K562 (cell line): ENCODE data around the gene SELENOK. TPM values are rescaled to one million over a fixed set of nuclear protein-coding genes. Genes with fewer than 3 reads are reported as not detected.

Source experiments
- HIVEP1 ChIP-seq: fragments of 250-450 bp; sonication (Bioruptor Pico); IDR thresholded peaks from 2 replicates; pipeline ENCODE4 v1.4.0; 2020; ENCODE audit warnings: mild to moderate bottlenecking
- KAT8 ChIP-seq: fragments of 450-650 bp; IDR thresholded peaks from 2 replicates; pipeline ENCODE4 v1.6.1; 2016; ENCODE audit warnings: low read depth, mild to moderate bottlenecking
- MYC ChIP-seq, 2 experiments: fragments of 250-450 bp in 1 of 2; sonication (Bioruptor Pico) in 1 of 2; IDR thresholded peaks; 2 replicates each; pipeline versions ENCODE4 v1.5.1 to v1.6.1; 2012 to 2021; ENCODE audit warnings: low read depth in 2 of 2, borderline replicate concordance in 1 of 2, improper control_type of control experiment in 1 of 2, low read length in 1 of 2, mild to moderate bottlenecking in 1 of 2, moderate library complexity in 1 of 2
- RBM34 ChIP-seq: fragments of 200-400 bp; formaldehyde crosslinking; IDR thresholded peaks from 2 replicates; pipeline ENCODE4 v1.6.1; 2018; ENCODE audit warnings: low read length, borderline replicate concordance; ENCODE audit not compliant: insufficient read depth
- SETDB1 ChIP-seq: IDR thresholded peaks from one replicate; pipeline ENCODE4 v1.6.1; 2012; ENCODE audit warnings: low read length, control low read depth, inconsistent platforms
- SREBF1 ChIP-seq: fragments of 150-350 bp; IDR thresholded peaks from 2 replicates; pipeline ENCODE4 v1.6.1; 2014; ENCODE audit warnings: antibody characterized with exemption, low read depth, low read length, borderline replicate concordance
- ZNF217 ChIP-seq: sonication (generic); formaldehyde crosslinking; IDR thresholded peaks from 2 replicates; pipeline ENCODE4 v1.8.0; 2022; ENCODE audit warnings: mild to moderate bottlenecking, missing genetic modification reagents
- polyA plus RNA-seq, 8 experiments: library from polyadenylated mRNA; depleted of rRNA in 4 of 8; stranded (reverse) in 5 of 8; unstranded in 3 of 8; fragments of >200 nt; fragmentation: Nextera tagmentation in 2 of 8; fragmentation: Illumina TruSeq in 1 of 8; extraction: Ambion mirVana in 2 of 8; extraction: Trizol in 1 of 8; gene quantifications; 2 replicates each; pipeline versions ENCODE4 v1.2.1 to v1.2.3, GENCODE V29; 2011 to 2014; ENCODE audit warnings: inconsistent platforms in 1 of 8, missing spikeins in 1 of 8
- total RNA-seq, 7 experiments: library from RNA; depleted of rRNA in 6 of 7; stranded (reverse); fragments of >200 nt in 6 of 7; fragmentation: Illumina TruSeq in 2 of 7; extraction: Trizol in 2 of 7; gene quantifications; 2 replicates each; pipeline versions ENCODE4 v1.2.1 to v1.2.3, GENCODE V29; 2011 to 2021; ENCODE audit warnings: low replicate concordance in 1 of 7
- TF ChIP-seq, protein P1 (sequence below): sonication (generic); formaldehyde crosslinking; IDR thresholded peaks from 2 replicates; pipeline ENCODE4 v1.8.1; 2023; ENCODE audit warnings: mild to moderate bottlenecking, missing genetic modification reagents
- TF ChIP-seq, protein P2 (sequence below): IDR thresholded peaks from 3 replicates; pipeline ENCODE4 v1.6.1; 2011; ENCODE audit warnings: borderline replicate concordance, mild to moderate bottlenecking, moderate library complexity; ENCODE audit not compliant: insufficient read length; ENCODE audit errors: extremely low read depth

The SELENOK gene
- total and polyA plus RNA-seq, 9 of the 15 experiments (the other 6 are each of a cell fraction or from before 2014, with no cell fraction given) = 18.3 to 164 (median 34.8) TPM

DNA sequence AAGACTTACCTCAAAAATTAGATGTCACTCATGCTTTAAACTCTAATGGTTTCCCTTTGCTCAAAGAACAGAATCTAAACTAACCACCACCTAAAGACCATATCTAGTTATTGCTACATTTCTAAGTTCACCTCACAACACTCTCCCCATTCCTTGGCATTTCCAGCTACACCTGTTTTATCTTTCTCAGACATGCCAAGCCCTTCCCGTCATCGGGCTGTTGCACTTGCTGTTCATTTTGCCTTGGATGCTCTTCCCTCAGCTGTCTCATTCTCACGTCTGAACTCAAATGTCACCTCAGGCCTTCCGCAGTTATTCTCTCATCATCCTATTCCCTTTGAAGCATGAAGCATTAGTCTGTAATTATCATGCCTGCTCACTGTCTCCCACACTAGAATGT, 8.7 kb downstream of the SELENOK start (continued):
- no peak for TF ChIP-seq MYC (IDR thresholded peaks at IDR 0.05; ENCODE audit: low read depth, low read length)
- no peak for TF ChIP-seq MYC (CRISPR knock-in tag; IDR thresholded peaks at IDR 0.05; ENCODE audit: borderline replicate concordance, low read depth)
- no peak for TF ChIP-seq RBM34
- TF ChIP-seq, protein P1, sequence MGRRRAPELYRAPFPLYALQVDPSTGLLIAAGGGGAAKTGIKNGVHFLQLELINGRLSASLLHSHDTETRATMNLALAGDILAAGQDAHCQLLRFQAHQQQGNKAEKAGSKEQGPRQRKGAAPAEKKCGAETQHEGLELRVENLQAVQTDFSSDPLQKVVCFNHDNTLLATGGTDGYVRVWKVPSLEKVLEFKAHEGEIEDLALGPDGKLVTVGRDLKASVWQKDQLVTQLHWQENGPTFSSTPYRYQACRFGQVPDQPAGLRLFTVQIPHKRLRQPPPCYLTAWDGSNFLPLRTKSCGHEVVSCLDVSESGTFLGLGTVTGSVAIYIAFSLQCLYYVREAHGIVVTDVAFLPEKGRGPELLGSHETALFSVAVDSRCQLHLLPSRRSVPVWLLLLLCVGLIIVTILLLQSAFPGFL = no peak
- TF ChIP-seq SETDB1 = no peak
- no peak for TF ChIP-seq ZNF217
- TF ChIP-seq, protein P2, sequence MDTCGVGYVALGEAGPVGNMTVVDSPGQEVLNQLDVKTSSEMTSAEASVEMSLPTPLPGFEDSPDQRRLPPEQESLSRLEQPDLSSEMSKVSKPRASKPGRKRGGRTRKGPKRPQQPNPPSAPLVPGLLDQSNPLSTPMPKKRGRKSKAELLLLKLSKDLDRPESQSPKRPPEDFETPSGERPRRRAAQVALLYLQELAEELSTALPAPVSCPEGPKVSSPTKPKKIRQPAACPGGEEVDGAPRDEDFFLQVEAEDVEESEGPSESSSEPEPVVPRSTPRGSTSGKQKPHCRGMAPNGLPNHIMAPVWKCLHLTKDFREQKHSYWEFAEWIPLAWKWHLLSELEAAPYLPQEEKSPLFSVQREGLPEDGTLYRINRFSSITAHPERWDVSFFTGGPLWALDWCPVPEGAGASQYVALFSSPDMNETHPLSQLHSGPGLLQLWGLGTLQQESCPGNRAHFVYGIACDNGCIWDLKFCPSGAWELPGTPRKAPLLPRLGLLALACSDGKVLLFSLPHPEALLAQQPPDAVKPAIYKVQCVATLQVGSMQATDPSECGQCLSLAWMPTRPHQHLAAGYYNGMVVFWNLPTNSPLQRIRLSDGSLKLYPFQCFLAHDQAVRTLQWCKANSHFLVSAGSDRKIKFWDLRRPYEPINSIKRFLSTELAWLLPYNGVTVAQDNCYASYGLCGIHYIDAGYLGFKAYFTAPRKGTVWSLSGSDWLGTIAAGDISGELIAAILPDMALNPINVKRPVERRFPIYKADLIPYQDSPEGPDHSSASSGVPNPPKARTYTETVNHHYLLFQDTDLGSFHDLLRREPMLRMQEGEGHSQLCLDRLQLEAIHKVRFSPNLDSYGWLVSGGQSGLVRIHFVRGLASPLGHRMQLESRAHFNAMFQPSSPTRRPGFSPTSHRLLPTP = no peak
- TF ChIP-seq HIVEP1 (CRISPR knock-in tag) = no peak
- no peak for TF ChIP-seq SREBF1
- no peak for TF ChIP-seq KAT8
